NB4 (cell line): Measurements from ENCODE around the gene SORL1-AS1.

Experiments used
- DNase-seq: peaks from one replicate; pipeline ENCODE4 v3.0.0; 2010; ENCODE audit warnings: low read depth
- H3K4me3 ChIP-seq: one replicate; pipeline ENCODE4 v1.5.1; 2011; ENCODE audit warnings: mild to moderate bottlenecking, low read depth, low read length, moderate library complexity
- MAX ChIP-seq: IDR thresholded peaks from 2 replicates; pipeline ENCODE4 v1.6.1; 2011; ENCODE audit warnings: low read depth, low read length
- MYC ChIP-seq: IDR thresholded peaks from 2 replicates; pipeline ENCODE4 v1.6.1; 2011; ENCODE audit warnings: low read depth, low read length
- POLR2A ChIP-seq: IDR thresholded peaks from 2 replicates; pipeline ENCODE4 v1.6.1; 2011; ENCODE audit warnings: mild to moderate bottlenecking; ENCODE audit not compliant: insufficient read length; ENCODE audit errors: extremely low read depth
- TF ChIP-seq, protein P1 (sequence below): IDR thresholded peaks from one replicate; pipeline ENCODE4 v1.5.1; 2012; ENCODE audit warnings: low read depth, low read length

Gene SORL1-AS1

DNA sequence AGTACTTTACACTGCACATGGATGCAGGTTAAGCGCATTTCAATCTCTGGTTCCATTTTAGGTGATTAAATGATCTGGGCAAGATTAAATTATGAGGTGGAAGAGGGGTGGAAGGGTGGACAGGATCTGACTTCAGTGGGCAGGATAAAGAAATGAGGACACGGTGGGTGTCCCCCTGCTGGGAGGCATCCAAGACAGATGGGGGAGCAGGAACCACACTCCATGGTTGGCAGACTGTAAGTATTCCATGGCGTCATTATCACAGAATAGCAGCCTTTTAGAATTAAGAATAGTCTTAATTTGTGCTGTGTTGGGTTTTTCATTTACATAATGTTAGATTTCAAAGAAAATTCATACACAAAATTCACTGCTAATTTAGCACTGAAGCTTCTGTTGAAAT, 8.2 kb downstream of the SORL1-AS1 start:
- no peak for DNase-seq
- no peak overlapping the region for H3K4me3 ChIP-seq
- no peak for TF ChIP-seq MYC
- TF ChIP-seq POLR2A: no peak
- TF ChIP-seq, protein P1, sequence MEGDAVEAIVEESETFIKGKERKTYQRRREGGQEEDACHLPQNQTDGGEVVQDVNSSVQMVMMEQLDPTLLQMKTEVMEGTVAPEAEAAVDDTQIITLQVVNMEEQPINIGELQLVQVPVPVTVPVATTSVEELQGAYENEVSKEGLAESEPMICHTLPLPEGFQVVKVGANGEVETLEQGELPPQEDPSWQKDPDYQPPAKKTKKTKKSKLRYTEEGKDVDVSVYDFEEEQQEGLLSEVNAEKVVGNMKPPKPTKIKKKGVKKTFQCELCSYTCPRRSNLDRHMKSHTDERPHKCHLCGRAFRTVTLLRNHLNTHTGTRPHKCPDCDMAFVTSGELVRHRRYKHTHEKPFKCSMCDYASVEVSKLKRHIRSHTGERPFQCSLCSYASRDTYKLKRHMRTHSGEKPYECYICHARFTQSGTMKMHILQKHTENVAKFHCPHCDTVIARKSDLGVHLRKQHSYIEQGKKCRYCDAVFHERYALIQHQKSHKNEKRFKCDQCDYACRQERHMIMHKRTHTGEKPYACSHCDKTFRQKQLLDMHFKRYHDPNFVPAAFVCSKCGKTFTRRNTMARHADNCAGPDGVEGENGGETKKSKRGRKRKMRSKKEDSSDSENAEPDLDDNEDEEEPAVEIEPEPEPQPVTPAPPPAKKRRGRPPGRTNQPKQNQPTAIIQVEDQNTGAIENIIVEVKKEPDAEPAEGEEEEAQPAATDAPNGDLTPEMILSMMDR: no peak
- no peak for TF ChIP-seq MAX

- no peak for DNase-seq
- H3K4me3 ChIP-seq: no peak overlapping the region
- TF ChIP-seq POLR2A: no peak
- TF ChIP-seq MAX: no peak
- TF ChIP-seq, protein P1: no peak
- no peak for TF ChIP-seq MYC
These were observed 9.0 kb downstream of the SORL1-AS1 start for GRCh38 chr11:121443688-121444275.

DNA sequence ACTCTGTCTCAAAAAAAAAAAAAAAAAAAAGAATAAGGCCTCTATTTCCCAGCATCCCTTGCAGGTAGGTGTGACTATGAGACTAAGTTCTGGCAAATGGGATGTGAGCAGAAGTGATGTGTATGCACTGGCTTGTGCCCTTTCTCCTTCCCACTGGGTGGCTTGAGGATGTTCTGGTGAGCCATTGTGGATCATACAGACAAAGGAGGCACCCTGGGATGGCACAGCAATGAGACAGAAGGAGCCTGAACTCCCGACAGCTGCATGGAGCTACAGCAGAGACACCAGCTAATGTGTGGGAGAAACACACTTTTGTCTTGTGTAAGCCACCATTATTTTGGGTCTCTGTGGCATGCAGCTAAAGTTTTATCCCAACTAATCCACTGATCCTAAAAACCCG, 11.2 kb downstream of the SORL1-AS1 start:
- no peak for DNase-seq
- no peak overlapping the region for H3K4me3 ChIP-seq
- no peak for TF ChIP-seq MYC
- TF ChIP-seq MAX: no peak
- no peak for TF ChIP-seq POLR2A
- TF ChIP-seq, protein P1: no peak

DNA sequence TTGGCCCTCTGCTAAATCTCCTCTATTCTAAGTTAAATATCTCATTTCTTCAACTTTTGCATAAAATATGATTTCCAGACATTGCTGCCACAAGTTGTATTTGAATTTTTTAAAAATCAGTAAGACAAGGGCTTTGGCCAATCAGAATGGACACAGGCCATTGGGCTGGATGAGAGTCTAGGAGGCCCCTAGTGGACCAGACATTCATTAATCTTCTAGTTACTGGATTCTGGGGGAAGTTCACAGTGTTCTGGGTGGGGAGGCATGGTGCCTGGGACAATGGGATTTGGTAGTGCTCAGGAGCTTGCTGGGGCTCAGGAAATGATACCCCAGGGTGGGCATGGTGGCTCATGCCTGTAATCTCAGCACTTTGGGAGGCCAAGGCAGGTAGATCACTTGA, 13.0 kb downstream of the SORL1-AS1 start:
- H3K4me3 ChIP-seq: no peak overlapping the region
- no peak for DNase-seq
- no peak for TF ChIP-seq MYC
- TF ChIP-seq, protein P1: no peak
- no peak for TF ChIP-seq POLR2A
- TF ChIP-seq MAX: no peak

GRCh38 chr11:121439337-121439736, 13.4 kb downstream of the SORL1-AS1 start:
- H3K4me3 ChIP-seq: no peak overlapping the region
- TF ChIP-seq POLR2A (no peak), MAX (no peak), MYC (no peak)
- TF ChIP-seq, protein P1: no peak
- no peak for DNase-seq

DNA sequence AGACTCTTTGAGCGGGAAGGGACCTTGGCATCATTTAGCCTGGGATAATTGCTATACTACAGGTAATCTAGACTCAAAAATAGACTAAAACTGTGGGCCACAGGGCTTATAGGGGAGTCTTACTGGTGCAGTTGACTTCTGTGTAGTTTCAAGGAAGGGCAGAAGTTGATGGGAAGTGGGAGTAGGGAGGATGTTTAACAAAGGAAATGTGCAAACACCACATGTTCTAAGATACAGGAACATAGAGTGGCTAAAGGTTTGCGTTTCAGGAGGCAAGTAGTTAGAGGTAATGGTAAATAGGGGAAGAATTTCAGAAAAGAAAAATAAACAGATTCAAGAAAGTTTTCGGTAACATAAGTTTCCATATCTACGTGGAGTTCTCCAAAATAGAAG, 15.1 kb downstream of the SORL1-AS1 start:
- peak; percentile 64 for DNase-seq
- TF ChIP-seq MYC (peak; percentile 69), POLR2A (no peak), MAX (peak; percentile 53; the same call in 1 of the 2 replicates)
- TF ChIP-seq, protein P1: no peak
- no peak overlapping the region for H3K4me3 ChIP-seq
